ENCODE results near the gene GALNT18.

GALNT18 gene

GRCh38 chr11:11624204-11624603, 2.4 kb upstream of the GALNT18 start:
- no peak for DNase-seq

- no peak for DNase-seq
Observed at GRCh38 chr11:11622772-11623171, 967 bp upstream of the GALNT18 start.

DNA sequence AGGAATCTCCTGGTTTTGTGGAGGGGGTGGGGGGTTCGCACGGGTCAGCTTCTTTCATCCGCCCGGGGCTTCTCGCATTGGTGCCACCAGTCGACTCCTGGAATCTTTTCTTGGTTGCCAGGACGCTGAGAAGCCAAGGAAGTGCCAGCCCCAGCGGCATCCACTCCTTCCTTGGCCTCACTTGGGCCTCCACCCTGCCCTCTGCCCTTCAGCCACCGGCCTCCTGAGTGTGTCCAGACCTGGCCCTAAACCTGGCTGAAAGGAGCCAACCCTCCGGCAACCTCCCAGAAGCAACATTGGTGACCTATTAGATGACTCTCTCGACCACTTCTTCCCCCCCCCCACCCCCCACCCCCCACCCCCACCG, 518 bp upstream of the GALNT18 start:
- DNase-seq, result no peak

DNA sequence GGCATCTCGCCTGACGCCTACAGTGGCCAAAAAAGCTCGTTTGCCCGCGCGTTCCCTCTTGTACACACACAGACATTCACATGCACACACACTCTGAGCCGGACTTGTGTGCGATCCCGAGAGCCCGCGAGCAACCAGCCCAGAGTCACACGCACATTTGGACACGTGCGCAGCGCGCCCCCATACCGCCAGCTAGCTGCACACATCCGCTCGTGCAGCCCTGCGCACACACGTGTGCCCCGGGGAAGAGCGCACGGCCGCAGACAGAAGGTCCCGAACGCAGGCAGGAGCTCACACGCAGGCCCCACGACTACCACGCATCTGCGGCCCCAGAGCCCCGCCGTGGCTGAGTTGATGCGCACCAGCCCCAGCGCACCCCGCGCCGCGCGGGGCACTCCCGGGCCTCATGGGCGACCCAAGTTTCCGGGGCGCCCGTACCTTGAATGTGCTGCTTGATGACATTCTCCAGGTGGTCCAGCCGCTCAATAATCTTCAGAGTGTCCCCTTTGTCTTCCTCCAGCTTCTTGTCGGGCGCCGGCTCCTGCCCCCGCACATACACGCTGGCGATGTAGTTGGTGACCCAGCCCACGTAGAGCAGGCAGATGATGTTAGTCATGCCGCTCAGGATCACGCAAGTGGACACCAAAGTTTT, 758 bp downstream of the GALNT18 start:
- DNase-seq, result no peak

GRCh38 chr11:11620173-11620920, 1.5 kb downstream of the GALNT18 start:
- DNase-seq, result no peak

DNA sequence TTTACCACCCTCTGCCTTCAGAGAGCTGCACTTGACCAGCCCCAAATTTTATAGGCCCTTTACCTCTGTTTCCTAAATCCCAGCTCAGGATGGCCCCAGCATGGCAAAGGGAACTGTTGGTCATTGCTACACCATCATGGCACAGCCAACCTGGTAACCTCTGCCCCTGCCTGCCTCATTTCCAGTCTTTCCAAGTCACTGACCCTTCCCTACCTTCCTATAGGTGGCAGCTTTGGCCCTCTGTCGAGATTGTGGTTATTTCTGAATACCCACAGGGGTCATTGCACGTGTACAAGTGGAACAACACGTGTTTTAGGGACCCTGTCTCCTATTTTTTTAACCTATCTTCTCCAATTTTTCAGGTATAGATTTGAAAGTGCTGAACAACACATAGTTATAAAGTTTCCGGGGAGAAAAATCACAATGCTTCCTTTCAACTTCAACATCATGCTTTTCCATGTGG, 2.8 kb downstream of the GALNT18 start:
- no peak for DNase-seq

DNA sequence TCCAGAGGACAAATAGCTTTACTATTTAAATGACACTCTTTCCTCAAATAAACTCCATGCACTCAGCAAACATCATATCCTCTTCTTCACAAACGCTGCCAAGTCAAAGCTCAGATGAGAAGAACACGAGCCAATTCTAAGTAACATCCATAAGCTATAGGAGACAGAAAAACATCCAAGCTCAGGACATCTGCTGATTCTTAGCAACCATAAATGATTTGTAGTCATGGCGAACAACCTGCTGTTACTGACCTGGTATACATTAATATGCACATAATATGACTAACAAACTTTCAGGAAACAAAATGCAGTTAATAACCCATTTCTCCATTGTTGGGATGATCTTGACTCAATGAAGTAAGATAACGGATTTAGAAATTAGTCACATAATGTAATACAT, 6.7 kb downstream of the GALNT18 start:
- no peak for DNase-seq

GRCh38 chr11:11612439-11612838, 9.4 kb downstream of the GALNT18 start:
- DNase-seq, result no peak

DNA sequence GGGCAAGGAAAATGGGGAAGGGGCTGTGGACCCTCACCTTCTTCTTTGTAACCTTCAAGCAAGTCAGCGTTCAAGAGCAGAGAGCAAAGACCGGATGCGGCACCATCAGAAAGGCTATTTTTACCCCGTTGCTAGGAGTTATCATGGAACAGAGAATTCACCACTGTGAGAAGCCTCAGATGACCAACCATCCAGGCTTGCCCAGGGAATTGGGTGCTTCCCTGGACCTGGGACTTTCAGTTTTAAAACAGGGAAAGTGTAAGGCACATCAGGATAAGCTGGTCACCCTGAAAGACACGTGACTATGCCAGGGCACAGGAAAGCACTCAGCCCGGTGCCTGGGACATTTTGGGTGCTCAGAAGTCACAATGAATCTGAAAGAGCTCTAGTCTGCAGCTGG, 10.4 kb downstream of the GALNT18 start:
- DNase-seq, result no peak

GRCh38 chr11:11608783-11609232, 13.0 kb downstream of the GALNT18 start:
- DNase-seq, result no peak

DNA sequence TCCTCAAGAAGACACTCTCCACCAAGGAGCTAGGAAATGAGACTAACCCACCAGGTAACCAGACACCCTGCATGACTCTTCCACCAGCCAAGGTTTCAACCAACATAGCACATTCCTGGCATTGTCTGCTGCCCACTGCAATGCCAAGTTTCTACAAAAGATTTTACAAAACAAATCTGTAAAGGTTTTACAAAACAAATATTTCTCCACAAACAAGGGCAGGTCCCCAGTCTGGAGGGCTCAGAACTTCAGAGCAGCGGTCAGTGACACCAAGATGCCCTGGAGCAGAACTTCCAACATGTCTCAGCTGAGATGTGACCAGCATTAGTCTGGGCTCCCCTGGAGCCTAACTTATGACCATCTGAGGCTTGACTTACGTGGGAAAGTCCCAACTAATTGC, 14.0 kb downstream of the GALNT18 start:
- DNase-seq, result no peak

DNA sequence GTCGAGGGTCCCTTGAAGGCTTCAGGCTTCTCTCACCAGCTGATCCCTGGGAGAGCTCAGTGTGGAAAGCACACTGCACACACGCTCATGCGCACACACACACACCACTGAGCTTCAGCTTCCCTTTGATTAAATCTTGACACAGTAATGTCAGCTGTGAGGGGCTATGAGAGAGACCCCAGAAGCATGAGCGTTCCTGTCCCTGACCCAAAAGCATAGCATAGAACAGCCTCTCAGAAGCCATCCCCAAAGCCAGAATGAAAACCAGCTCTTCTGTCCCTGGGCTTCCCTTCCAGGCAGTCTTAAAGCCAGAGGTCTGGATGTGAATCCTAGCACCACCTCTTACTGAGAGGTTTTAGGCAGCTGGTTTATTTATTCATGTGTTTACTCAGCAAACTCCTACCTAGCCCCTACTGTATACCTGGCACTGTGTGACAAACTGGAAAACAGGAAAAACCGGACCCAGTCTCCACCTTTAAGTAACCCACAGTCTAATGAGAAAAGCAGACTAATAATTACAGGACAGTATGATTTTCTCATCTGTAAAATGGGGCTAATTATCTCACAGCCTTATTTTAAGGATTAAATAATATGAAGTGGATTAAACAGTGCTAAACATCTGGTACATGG, 15.9 kb downstream of the GALNT18 start:
- DNase-seq, result no peak

GRCh38 chr11:11605181-11605580, 16.6 kb downstream of the GALNT18 start:
- DNase-seq, result no peak

- DNase-seq, result no peak
Observed at GRCh38 chr11:11604370-11604990, 17.3 kb downstream of the GALNT18 start.

DNA sequence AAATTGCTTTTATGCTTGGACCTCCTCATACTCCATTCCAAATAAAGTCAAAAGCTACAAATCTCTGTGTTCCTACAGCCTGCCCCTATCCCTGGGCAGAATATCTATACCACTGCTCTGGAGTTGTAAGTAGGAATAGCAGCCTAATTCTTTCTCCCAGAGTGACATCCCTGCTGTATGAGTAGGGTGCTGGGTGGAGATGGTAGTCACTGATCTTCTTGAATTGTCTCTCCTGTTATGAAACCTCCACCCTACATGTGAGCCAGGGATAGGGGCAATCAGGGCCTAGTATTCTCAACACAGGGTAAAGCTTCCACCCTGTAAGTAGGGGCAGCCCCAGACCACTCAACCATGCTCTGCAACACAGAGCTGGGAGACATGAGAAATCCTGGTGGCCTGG, 19.8 kb downstream of the GALNT18 start:
- no peak for DNase-seq

DNA sequence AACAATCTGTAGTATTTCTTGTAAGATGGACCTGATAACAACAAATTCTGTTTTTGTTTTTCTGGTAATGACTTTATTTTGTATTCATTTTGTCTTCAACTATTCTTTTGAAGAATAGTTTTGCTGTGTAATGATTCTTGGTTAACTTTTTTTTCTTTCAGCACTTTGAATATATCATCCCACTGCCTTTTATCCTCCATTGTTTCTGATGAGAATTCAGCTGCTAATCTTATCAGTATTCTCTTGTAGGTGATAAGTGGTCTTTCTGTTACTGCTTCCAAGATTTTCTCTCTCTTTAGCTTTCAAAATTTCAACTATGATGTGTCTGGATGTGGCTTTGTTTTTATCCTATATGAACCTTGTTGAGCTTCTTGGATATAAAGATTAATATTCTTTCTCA, 21.5 kb downstream of the GALNT18 start:
- no peak for DNase-seq

DNA sequence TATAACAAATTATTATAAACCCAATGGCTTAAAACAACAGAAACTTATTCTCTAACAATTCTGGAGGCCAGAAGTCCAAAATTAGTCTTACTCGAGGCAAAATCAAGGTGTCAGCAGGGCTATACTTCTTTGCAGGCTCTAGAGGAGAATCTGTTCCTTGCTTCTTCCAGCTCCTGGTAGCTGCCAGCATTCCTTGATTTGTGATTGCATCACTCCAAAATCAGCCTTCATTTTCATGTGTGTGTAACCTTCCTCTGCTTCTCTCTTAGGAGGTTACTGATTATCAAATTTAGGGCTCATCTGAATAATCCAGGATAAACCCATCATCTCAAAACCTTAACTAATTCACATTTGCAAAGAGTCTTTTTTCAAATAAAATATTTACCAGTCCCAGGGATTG, 23.6 kb downstream of the GALNT18 start:
- no peak for DNase-seq

DNA sequence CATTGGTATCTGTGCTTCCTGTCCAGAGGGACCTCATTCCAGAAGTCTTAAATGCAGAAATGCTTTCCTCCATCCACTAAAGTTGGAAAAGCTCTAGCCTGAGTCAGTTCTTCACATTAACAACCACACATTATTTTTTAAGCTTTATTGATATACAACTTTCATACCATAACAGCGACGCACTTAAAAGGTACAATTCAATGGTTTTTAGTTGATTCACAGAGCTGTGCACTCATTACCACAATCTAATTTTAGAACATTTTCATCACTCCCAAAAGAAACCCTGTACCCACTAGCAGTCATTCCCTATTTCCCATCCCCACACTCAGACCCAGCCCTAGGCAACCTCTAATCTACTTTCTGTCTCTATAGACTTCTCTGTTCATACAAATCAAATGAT, 27.6 kb downstream of the GALNT18 start:
- DNase-seq, result no peak

DNA sequence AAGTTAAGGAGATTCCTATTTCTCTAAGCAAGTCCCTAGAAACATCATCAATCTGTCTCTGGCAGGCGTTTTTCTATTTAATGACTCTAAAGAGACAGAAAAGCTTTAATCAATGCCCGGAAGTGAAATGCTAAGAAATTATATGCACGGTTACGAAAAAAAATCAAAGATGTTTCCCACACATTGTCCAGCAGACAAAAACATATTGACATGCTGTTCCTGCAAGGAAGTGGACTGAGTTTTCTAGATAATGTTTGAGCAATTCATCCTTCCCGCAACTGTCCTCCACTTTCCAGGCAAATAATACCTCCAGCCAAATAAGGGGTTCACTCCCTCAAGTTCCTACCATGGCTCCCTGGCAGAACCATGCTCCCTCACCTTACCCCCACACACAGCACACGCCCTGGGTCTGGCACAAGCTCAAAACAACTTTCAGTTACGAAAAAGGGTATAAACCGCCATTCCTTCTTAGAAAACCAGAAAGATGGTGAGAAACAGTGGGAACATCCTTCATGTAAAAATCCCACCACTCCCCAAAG, 29.6 kb downstream of the GALNT18 start:
- no peak for DNase-seq

- no peak for DNase-seq
Observed at GRCh38 chr11:11589437-11589836, 32.4 kb downstream of the GALNT18 start.

- no peak for DNase-seq
Observed at GRCh38 chr11:11588891-11589290, 32.9 kb downstream of the GALNT18 start.

GRCh38 chr11:11588243-11588642, 33.6 kb downstream of the GALNT18 start:
- DNase-seq, result no peak

GRCh38 chr11:11587122-11587521, 34.7 kb downstream of the GALNT18 start:
- no peak for DNase-seq
